Kidney epithelial cell (primary cell): ENCODE results near the gene STXBP6. TPM values are rescaled to one million over a fixed set of nuclear protein-coding genes. Genes with fewer than 3 reads are reported as not detected.

Experiments
- DNase-seq: peaks from one replicate; pipeline ENCODE4 v3.0.0-alpha.2; 2010; ENCODE audit warnings: low read depth
- H3K27me3 ChIP-seq: 2 replicates; pipeline ENCODE4 v1.6.0; 2011; ENCODE audit warnings: low read length; ENCODE audit not compliant: control insufficient read depth, insufficient read depth
- H3K36me3 ChIP-seq: 2 replicates; pipeline ENCODE4 v1.5.1; 2011; ENCODE audit warnings: low read length; ENCODE audit not compliant: control insufficient read depth, insufficient read depth
- H3K4me3 ChIP-seq: 2 replicates; pipeline ENCODE4 v1.5.1; 2011; ENCODE audit warnings: low read depth, mild to moderate bottlenecking, control low read depth, low read length
- CTCF ChIP-seq: IDR thresholded peaks from 2 replicates; pipeline ENCODE4 v1.5.1; 2011; ENCODE audit warnings: mild to moderate bottlenecking, moderate library complexity, low read length, control low read depth, inconsistent platforms; ENCODE audit not compliant: insufficient read depth, poor library complexity, severe bottlenecking
- total RNA-seq: library from RNA; depleted of rRNA; stranded (reverse); fragments of >200 nt; gene quantifications from 2 replicates; pipeline ENCODE4 v1.2.3, GENCODE V29; 2015

The STXBP6 gene
- total RNA-seq, 1 donor from 2014 or later: 0.38 TPM

GRCh38 chr14:24801024-24801423 lies 248.9 kb downstream of the STXBP6 start:
- no peaks in the 10 kb centered on the region for H3K27me3 ChIP-seq
- no peak for DNase-seq
- TF ChIP-seq CTCF: no peak

GRCh38 chr14:24798911-24799462 lies 251.0 kb downstream of the STXBP6 start:
- H3K4me3 ChIP-seq: no peak overlapping the region
- H3K36me3 ChIP-seq: no peaks in the 10 kb centered on the region
- no peaks in the 10 kb centered on the region for H3K27me3 ChIP-seq
- no peak for DNase-seq
- no peak for TF ChIP-seq CTCF

More at GRCh38 chr14:24801024-24801423, 248.9 kb downstream of the STXBP6 start:
- no peak overlapping the region for H3K4me3 ChIP-seq
- H3K36me3 ChIP-seq: no peaks in the 10 kb centered on the region

- Histone ChIP-seq H3K4me3 (no peak overlapping the region), H3K27me3 (no peaks in the 10 kb centered on the region), H3K36me3 (no peaks in the 10 kb centered on the region)
- TF ChIP-seq CTCF: no peak
- no peak for DNase-seq
These were observed 254.5 kb downstream of the STXBP6 start for GRCh38 chr14:24795406-24795805.

GRCh38 chr14:24794644-24795305 lies 255.2 kb downstream of the STXBP6 start:
- no peak for DNase-seq
- Histone ChIP-seq H3K27me3 (no peaks in the 10 kb centered on the region), H3K4me3 (no peak overlapping the region), H3K36me3 (no peaks in the 10 kb centered on the region)
- no peak for TF ChIP-seq CTCF

- no peaks in the 10 kb centered on the region for H3K36me3 ChIP-seq
- TF ChIP-seq CTCF: no peak
- no peak for DNase-seq
These were observed 259.8 kb downstream of the STXBP6 start for GRCh38 chr14:24790196-24790595.

GRCh38 chr14:24789378-24789884 lies 260.5 kb downstream of the STXBP6 start:
- TF ChIP-seq CTCF: no peak
- Histone ChIP-seq H3K27me3 (no peaks in the 10 kb centered on the region), H3K4me3 (no peak overlapping the region), H3K36me3 (no peaks in the 10 kb centered on the region)
- no peak for DNase-seq

More at GRCh38 chr14:24790196-24790595, 259.8 kb downstream of the STXBP6 start:
- no peak overlapping the region for H3K4me3 ChIP-seq
- H3K27me3 ChIP-seq: no peaks in the 10 kb centered on the region
